K562 (cell line): ENCODE results near the gene AIFM3. TPM values are rescaled to one million over a fixed set of nuclear protein-coding genes. Genes with fewer than 3 reads are reported as not detected.

Source experiments
- NFYB ChIP-seq: IDR thresholded peaks from 2 replicates; pipeline ENCODE4 v1.6.1; 2011; ENCODE audit warnings: mild to moderate bottlenecking, moderate library complexity; ENCODE audit not compliant: insufficient read length; ENCODE audit errors: extremely low read depth
- POU5F1 ChIP-seq: fragments of 150-350 bp; IDR thresholded peaks from 2 replicates; pipeline ENCODE4 v1.6.1; 2014; ENCODE audit warnings: borderline replicate concordance, low read length, low read depth, mild to moderate bottlenecking; ENCODE audit not compliant: partially characterized antibody
- ZFPM2 ChIP-seq: fragments of 250-450 bp; sonication (Bioruptor Pico); IDR thresholded peaks from 2 replicates; pipeline ENCODE4 v1.5.1; 2022; ENCODE audit warnings: mild to moderate bottlenecking
- ZNF507 ChIP-seq: conservative IDR thresholded peaks from 2 replicates; pipeline ENCODE4 v1.6.1; 2017; ENCODE audit warnings: missing genetic modification characterization, missing compliant biosample characterization
- polyA plus RNA-seq, 8 experiments: library from polyadenylated mRNA; depleted of rRNA in 4 of 8; stranded (reverse) in 5 of 8; unstranded in 3 of 8; fragments of >200 nt; fragmentation: Nextera tagmentation in 2 of 8; fragmentation: Illumina TruSeq in 1 of 8; extraction: Ambion mirVana in 2 of 8; extraction: Trizol in 1 of 8; gene quantifications; 2 replicates each; pipeline versions ENCODE4 v1.2.1 to v1.2.3, GENCODE V29; 2011 to 2014; ENCODE audit warnings: inconsistent platforms in 1 of 8, missing spikeins in 1 of 8
- total RNA-seq, 7 experiments: library from RNA; depleted of rRNA in 6 of 7; stranded (reverse); fragments of >200 nt in 6 of 7; fragmentation: Illumina TruSeq in 2 of 7; extraction: Trizol in 2 of 7; gene quantifications; 2 replicates each; pipeline versions ENCODE4 v1.2.1 to v1.2.3, GENCODE V29; 2011 to 2021; ENCODE audit warnings: low replicate concordance in 1 of 7
- TF ChIP-seq, protein P1 (sequence below), 2 experiments: IDR thresholded peaks in 1 of 2; conservative IDR thresholded peaks in 1 of 2; 2 replicates each; pipeline ENCODE4 v1.6.1; 2016; ENCODE audit warnings: low read depth in 2 of 2, mild to moderate bottlenecking in 1 of 2, missing compliant biosample characterization in 1 of 2, missing genetic modification characterization in 1 of 2, moderate library complexity in 1 of 2
- TF ChIP-seq, protein P2 (sequence below): fragments of 450-650 bp; IDR thresholded peaks from 2 replicates; pipeline ENCODE4 v1.6.1; 2016; ENCODE audit warnings: mild to moderate bottlenecking, moderate library complexity

Gene AIFM3
- total and polyA plus RNA-seq, 9 of the 15 experiments (the other 6 are each of a cell fraction or from before 2014, with no cell fraction given): 0.03 to 0.20 (median 0.07) TPM; not detected in 1

DNA sequence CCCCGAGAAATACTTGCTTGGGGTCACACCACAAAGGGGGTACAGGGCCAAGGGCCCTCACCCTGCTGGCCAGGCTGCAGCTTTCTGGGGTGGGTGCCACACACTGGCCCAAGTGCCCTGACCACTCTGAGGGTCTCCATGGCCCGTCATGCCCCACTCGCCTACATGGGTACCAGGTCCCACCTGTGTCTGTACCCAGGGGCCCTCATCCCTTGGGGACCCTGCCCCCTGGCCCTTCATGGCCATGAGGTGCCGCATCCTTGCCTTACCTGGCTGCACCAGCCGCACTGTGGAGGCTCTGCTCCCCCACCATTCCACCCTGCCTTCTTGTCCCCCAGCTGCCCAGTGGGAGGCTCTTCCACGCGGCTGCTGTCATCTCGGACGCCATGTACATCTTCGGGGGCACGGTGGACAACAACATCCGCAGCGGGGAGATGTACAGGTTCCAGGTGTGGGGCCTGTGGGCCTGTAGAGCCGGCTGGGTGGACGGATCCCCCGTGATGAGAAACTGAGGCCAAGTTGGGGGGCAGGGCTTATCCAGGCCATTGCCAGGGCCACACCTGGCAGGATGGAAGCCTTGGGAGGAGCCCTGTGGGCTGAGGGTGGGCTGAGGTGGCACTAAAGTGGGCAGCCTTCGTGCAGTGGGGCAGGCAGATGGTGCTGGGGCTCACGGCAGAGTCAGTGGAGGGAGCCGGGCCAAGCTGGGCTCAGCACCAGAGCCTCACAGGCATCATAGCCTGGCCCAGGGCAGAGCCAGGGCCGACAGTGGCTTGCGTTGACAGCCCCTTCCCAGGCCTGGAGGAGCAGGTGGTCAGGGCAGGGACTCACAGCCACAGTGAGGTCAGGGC, 25.6 kb downstream of the AIFM3 start (continued):
- TF ChIP-seq, protein P1, sequence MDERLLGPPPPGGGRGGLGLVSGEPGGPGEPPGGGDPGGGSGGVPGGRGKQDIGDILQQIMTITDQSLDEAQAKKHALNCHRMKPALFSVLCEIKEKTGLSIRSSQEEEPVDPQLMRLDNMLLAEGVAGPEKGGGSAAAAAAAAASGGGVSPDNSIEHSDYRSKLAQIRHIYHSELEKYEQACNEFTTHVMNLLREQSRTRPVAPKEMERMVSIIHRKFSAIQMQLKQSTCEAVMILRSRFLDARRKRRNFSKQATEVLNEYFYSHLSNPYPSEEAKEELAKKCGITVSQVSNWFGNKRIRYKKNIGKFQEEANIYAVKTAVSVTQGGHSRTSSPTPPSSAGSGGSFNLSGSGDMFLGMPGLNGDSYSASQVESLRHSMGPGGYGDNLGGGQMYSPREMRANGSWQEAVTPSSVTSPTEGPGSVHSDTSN (CRISPR knock-in tag; IDR thresholded peaks at IDR 0.05; ENCODE audit: low read depth): peak; percentile 44; the same call in 1 of the 2 replicates
- TF ChIP-seq, protein P1 (tag; conservative IDR thresholded peaks at IDR 0.05; ENCODE audit: low read depth): no peak
- 0 out of 2 replicates have a peak, but pooled peaks have one; percentile 7 for TF ChIP-seq ZFPM2 (CRISPR knock-in tag)
- TF ChIP-seq NFYB: no peak
- no peak for TF ChIP-seq POU5F1
- TF ChIP-seq, protein P2, sequence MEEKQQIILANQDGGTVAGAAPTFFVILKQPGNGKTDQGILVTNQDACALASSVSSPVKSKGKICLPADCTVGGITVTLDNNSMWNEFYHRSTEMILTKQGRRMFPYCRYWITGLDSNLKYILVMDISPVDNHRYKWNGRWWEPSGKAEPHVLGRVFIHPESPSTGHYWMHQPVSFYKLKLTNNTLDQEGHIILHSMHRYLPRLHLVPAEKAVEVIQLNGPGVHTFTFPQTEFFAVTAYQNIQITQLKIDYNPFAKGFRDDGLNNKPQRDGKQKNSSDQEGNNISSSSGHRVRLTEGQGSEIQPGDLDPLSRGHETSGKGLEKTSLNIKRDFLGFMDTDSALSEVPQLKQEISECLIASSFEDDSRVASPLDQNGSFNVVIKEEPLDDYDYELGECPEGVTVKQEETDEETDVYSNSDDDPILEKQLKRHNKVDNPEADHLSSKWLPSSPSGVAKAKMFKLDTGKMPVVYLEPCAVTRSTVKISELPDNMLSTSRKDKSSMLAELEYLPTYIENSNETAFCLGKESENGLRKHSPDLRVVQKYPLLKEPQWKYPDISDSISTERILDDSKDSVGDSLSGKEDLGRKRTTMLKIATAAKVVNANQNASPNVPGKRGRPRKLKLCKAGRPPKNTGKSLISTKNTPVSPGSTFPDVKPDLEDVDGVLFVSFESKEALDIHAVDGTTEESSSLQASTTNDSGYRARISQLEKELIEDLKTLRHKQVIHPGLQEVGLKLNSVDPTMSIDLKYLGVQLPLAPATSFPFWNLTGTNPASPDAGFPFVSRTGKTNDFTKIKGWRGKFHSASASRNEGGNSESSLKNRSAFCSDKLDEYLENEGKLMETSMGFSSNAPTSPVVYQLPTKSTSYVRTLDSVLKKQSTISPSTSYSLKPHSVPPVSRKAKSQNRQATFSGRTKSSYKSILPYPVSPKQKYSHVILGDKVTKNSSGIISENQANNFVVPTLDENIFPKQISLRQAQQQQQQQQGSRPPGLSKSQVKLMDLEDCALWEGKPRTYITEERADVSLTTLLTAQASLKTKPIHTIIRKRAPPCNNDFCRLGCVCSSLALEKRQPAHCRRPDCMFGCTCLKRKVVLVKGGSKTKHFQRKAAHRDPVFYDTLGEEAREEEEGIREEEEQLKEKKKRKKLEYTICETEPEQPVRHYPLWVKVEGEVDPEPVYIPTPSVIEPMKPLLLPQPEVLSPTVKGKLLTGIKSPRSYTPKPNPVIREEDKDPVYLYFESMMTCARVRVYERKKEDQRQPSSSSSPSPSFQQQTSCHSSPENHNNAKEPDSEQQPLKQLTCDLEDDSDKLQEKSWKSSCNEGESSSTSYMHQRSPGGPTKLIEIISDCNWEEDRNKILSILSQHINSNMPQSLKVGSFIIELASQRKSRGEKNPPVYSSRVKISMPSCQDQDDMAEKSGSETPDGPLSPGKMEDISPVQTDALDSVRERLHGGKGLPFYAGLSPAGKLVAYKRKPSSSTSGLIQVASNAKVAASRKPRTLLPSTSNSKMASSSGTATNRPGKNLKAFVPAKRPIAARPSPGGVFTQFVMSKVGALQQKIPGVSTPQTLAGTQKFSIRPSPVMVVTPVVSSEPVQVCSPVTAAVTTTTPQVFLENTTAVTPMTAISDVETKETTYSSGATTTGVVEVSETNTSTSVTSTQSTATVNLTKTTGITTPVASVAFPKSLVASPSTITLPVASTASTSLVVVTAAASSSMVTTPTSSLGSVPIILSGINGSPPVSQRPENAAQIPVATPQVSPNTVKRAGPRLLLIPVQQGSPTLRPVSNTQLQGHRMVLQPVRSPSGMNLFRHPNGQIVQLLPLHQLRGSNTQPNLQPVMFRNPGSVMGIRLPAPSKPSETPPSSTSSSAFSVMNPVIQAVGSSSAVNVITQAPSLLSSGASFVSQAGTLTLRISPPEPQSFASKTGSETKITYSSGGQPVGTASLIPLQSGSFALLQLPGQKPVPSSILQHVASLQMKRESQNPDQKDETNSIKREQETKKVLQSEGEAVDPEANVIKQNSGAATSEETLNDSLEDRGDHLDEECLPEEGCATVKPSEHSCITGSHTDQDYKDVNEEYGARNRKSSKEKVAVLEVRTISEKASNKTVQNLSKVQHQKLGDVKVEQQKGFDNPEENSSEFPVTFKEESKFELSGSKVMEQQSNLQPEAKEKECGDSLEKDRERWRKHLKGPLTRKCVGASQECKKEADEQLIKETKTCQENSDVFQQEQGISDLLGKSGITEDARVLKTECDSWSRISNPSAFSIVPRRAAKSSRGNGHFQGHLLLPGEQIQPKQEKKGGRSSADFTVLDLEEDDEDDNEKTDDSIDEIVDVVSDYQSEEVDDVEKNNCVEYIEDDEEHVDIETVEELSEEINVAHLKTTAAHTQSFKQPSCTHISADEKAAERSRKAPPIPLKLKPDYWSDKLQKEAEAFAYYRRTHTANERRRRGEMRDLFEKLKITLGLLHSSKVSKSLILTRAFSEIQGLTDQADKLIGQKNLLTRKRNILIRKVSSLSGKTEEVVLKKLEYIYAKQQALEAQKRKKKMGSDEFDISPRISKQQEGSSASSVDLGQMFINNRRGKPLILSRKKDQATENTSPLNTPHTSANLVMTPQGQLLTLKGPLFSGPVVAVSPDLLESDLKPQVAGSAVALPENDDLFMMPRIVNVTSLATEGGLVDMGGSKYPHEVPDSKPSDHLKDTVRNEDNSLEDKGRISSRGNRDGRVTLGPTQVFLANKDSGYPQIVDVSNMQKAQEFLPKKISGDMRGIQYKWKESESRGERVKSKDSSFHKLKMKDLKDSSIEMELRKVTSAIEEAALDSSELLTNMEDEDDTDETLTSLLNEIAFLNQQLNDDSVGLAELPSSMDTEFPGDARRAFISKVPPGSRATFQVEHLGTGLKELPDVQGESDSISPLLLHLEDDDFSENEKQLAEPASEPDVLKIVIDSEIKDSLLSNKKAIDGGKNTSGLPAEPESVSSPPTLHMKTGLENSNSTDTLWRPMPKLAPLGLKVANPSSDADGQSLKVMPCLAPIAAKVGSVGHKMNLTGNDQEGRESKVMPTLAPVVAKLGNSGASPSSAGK: no peak
- no peak for TF ChIP-seq ZNF507 (tag)
